NCI-H2081 treated with DMSO at 0.1 percent for 48 hours (cell line): ENCODE measurements around the gene SLC66A2.
"Not testable (repeated sequence)": the region's sequence is repeated elsewhere in the genome, so short reads cannot be mapped to it uniquely, and the experiment has no call there.

Experiments used
- DNase-seq: peaks from one replicate; lab custom pipeline; 2025; lab: John Stamatoyannopoulos, UW

SLC66A2 gene

GRCh38 chr18:79879566-79879965, 71.9 kb downstream of the SLC66A2 start:
- DNase-seq, result no peak

GRCh38 chr18:79878741-79879378, 72.6 kb downstream of the SLC66A2 start:
- no peak for DNase-seq

- DNase-seq, result not testable (repeated sequence)
Measured at GRCh38 chr18:79878246-79878645, 73.2 kb downstream of the SLC66A2 start.

- DNase-seq, result no peak
Measured at GRCh38 chr18:79877163-79878091, 74.0 kb downstream of the SLC66A2 start.

- no peak for DNase-seq
Measured at GRCh38 chr18:79876497-79876896, 75.0 kb downstream of the SLC66A2 start.

- DNase-seq, result no peak
Measured at GRCh38 chr18:79875931-79876461, 75.5 kb downstream of the SLC66A2 start.

GRCh38 chr18:79875531-79875919, 75.9 kb downstream of the SLC66A2 start:
- no peak for DNase-seq

GRCh38 chr18:79874553-79875530, 76.6 kb downstream of the SLC66A2 start:
- no peak for DNase-seq

GRCh38 chr18:79873449-79874110, 77.9 kb downstream of the SLC66A2 start:
- no peak for DNase-seq

GRCh38 chr18:79872527-79873444, 78.7 kb downstream of the SLC66A2 start:
- no peak for DNase-seq

- DNase-seq, result no peak
Measured at GRCh38 chr18:79871481-79872091, 79.9 kb downstream of the SLC66A2 start.

GRCh38 chr18:79871026-79871390, 80.4 kb downstream of the SLC66A2 start:
- DNase-seq, result no peak

- DNase-seq, result no peak
Measured at GRCh38 chr18:79870301-79871025, 81.0 kb downstream of the SLC66A2 start.

- no peak for DNase-seq
Measured at GRCh38 chr18:79869591-79870300, 81.7 kb downstream of the SLC66A2 start.

- DNase-seq, result no peak
Measured at GRCh38 chr18:79868811-79869541, 82.5 kb downstream of the SLC66A2 start.

GRCh38 chr18:79868168-79868784, 83.2 kb downstream of the SLC66A2 start:
- no peak for DNase-seq

- no peak for DNase-seq
Measured at GRCh38 chr18:79867666-79868065, 83.8 kb downstream of the SLC66A2 start.
